Gastrocnemius medialis (tissue), 4 donors: Measurements from ENCODE around the gene SEH1L. TPM values are rescaled to one million over a fixed set of nuclear protein-coding genes. Genes with fewer than 3 reads are reported as not detected.

Source experiments
- ATAC-seq, 2 donors: fragments of 150-250 bp; one replicate each; pipeline ENCODE4 v1.9.1; 2016
- DNase-seq, 2 donors: peaks; one replicate each; pipeline ENCODE4 v3.0.0-alpha.2; 2019
- H3K27ac ChIP-seq, 4 donors: fragments of 200-600 bp; sonication (generic); 1 replicate in 1 of 4; 2 replicates in 3 of 4; pipeline ENCODE4 v1.5.1; 2016 to 2018; ENCODE audit warnings: mild to moderate bottlenecking in 2 of 4, moderate library complexity in 1 of 4
- H3K27me3 ChIP-seq, 3 donors: fragments of 200-600 bp; sonication (generic) in 2 of 3; 1 replicate in 1 of 3; 2 replicates in 2 of 3; pipeline versions ENCODE4 v1.5.1 to v1.6.0; 2016 to 2019; ENCODE audit warnings: mild to moderate bottlenecking in 1 of 3, moderate library complexity in 1 of 3
- H3K36me3 ChIP-seq, 2 donors: fragments of 200-600 bp; sonication (generic) in 1 of 2; one replicate each; pipeline ENCODE4 v1.5.1; 2017 to 2018
- H3K4me1 ChIP-seq, 2 donors: fragments of 200-600 bp; sonication (generic) in 1 of 2; one replicate each; pipeline ENCODE4 v1.5.1; 2016 to 2017; ENCODE audit warnings: mild to moderate bottlenecking in 2 of 2
- H3K4me3 ChIP-seq, 4 donors: fragments of 200-600 bp; sonication (generic) in 3 of 4; 1 replicate in 1 of 4; 2 replicates in 3 of 4; pipeline ENCODE4 v1.5.1; 2016 to 2019; ENCODE audit warnings: mild to moderate bottlenecking in 2 of 4
- H3K9me3 ChIP-seq, 3 donors: fragments of 200-600 bp; sonication (generic) in 2 of 3; 1 replicate in 1 of 3; 2 replicates in 2 of 3; pipeline ENCODE4 v1.5.1; 2016 to 2019
- CTCF ChIP-seq, 5 experiments: fragments of 450-650 bp in 3 of 5; fragments of 200-600 bp in 2 of 5; sonication (generic) in 2 of 5; IDR thresholded peaks in 4 of 5; conservative IDR thresholded peaks in 1 of 5; 1 replicate in 4 of 5; 2 replicates in 1 of 5; pipeline ENCODE4 v1.5.1; 2016 to 2019; ENCODE audit warnings: antibody characterized with exemption in 5 of 5, mild to moderate bottlenecking in 3 of 5, moderate library complexity in 3 of 5
- POLR2A ChIP-seq, 2 donors: fragments of 450-650 bp; IDR thresholded peaks; one replicate each; pipeline ENCODE4 v1.6.1; 2017; ENCODE audit warnings: antibody characterized with exemption in 2 of 2, mild to moderate bottlenecking in 2 of 2, moderate library complexity in 2 of 2
- in situ Hi-C, 4 donors: fragments of 200-750 bp; cut with MboI; loops; one replicate each; pipeline versions ENCODE4 v1.15.0 to v1.8.0; 2017; ENCODE audit warnings: low sequenced_read_pairs in 4 of 4
- intact Hi-C: fragments of 100-400 bp; cut with DNase I; formaldehyde crosslinking; loops from one replicate; pipeline ENCODE4 v1.15.1; 2023; ENCODE audit warnings: low total_unique reads
- total RNA-seq, 4 donors: library from RNA; depleted of rRNA; stranded (reverse); fragments of >200 nt; gene quantifications; one replicate each; pipeline versions ENCODE4 v1.1.0 to v1.2.3, GENCODE V29; 2016

SEH1L gene
- total RNA-seq, 4 donors from 2014 or later = 19.8 to 29.9 (median 28.2) TPM

GRCh38 chr18:12968115-12968514, 20.3 kb downstream of the SEH1L start:
- ATAC-seq = no peak
- Histone ChIP-seq H3K4me1 (no peaks in the 10 kb centered on the region), H3K4me3 (no peak overlapping the region), H3K27me3 (no peaks in the 10 kb centered on the region), H3K27ac (no peak overlapping the region), H3K9me3 (no peaks in the 10 kb centered on the region), H3K36me3 (peaks cover 0 to 44% of the 10 kb centered on the region in 2 donors)
- no peak for DNase-seq
- TF ChIP-seq POLR2A (IDR thresholded peaks at IDR 0.05) (no peak), CTCF (IDR thresholded peaks at IDR 0.05 in 4 of 5, conservative IDR thresholded peaks at IDR 0.05 in 1 of 5) (no peak)
- in situ Hi-C loops = loop anchor here in 1 of 4 donors (25.0 kb wide), 1 partner anchor 769 kb away; the partner anchor contains the start of genes FAM210A and RNMT
- intact Hi-C loops = no loop called here

- intact Hi-C loops (no loop called here), in situ Hi-C loops (loop anchor here in 1 of 4 donors (25.0 kb wide), 1 partner anchor 769 kb away; the partner anchor contains the start of genes FAM210A and RNMT)
- no peaks in the 10 kb centered on the region for H3K4me1 ChIP-seq
- no peaks in the 10 kb centered on the region for H3K9me3 ChIP-seq
- ATAC-seq (no peak), DNase-seq (no peak)
- no peaks in the 10 kb centered on the region for H3K27me3 ChIP-seq
- no peak overlapping the region for H3K4me3 ChIP-seq
- H3K27ac ChIP-seq = no peak overlapping the region
- TF ChIP-seq POLR2A (IDR thresholded peaks at IDR 0.05) = no peak
- no peak for TF ChIP-seq CTCF (IDR thresholded peaks at IDR 0.05 in 4 of 5, conservative IDR thresholded peaks at IDR 0.05 in 1 of 5)
- peaks cover 0 to 44% of the 10 kb centered on the region in 2 donors for H3K36me3 ChIP-seq
Observed at GRCh38 chr18:12968619-12969018, 20.8 kb downstream of the SEH1L start.

- intact Hi-C loops = no loop called here
- Histone ChIP-seq H3K27ac (no peak overlapping the region), H3K36me3 (peaks cover 0 to 45% of the 10 kb centered on the region in 2 donors), H3K27me3 (no peaks in the 10 kb centered on the region), H3K4me1 (no peaks in the 10 kb centered on the region), H3K9me3 (no peaks in the 10 kb centered on the region), H3K4me3 (no peak overlapping the region)
- no peak for ATAC-seq
- in situ Hi-C loops = loop anchor here in 1 of 4 donors (25.0 kb wide), 1 partner anchor 764 kb away; the partner anchor contains the start of genes FAM210A and RNMT
- no peak for DNase-seq
- TF ChIP-seq CTCF (IDR thresholded peaks at IDR 0.05 in 4 of 5, conservative IDR thresholded peaks at IDR 0.05 in 1 of 5) (no peak), POLR2A (IDR thresholded peaks at IDR 0.05) (no peak)
Observed at GRCh38 chr18:12973562-12974213, 25.9 kb downstream of the SEH1L start.

GRCh38 chr18:12975488-12975887, 27.7 kb downstream of the SEH1L start:
- DNase-seq (no peak), ATAC-seq (no peak)
- no peak overlapping the region for H3K4me3 ChIP-seq
- in situ Hi-C loops = no loop called here
- no peaks in the 10 kb centered on the region for H3K9me3 ChIP-seq
- H3K36me3 ChIP-seq = peaks cover 0 to 47% of the 10 kb centered on the region in 2 donors
- no peak for TF ChIP-seq CTCF (IDR thresholded peaks at IDR 0.05 in 4 of 5, conservative IDR thresholded peaks at IDR 0.05 in 1 of 5)
- no peak for TF ChIP-seq POLR2A (IDR thresholded peaks at IDR 0.05)
- no peaks in the 10 kb centered on the region for H3K27me3 ChIP-seq
- no peak overlapping the region for H3K27ac ChIP-seq
- intact Hi-C loops = no loop called here
- H3K4me1 ChIP-seq = no peaks in the 10 kb centered on the region
